RWPE2 (cell line): ENCODE results near the gene THRB.

Experiments used
- ATAC-seq: fragments of 200-7000 bp; cut with Tn5 transposase; 3 replicates; pipeline ENCODE4 v1.9.1; 2021; ENCODE audit warnings: low read depth
- DNase-seq: peaks from one replicate; pipeline ENCODE4 v3.0.0-alpha.2; 2020; ENCODE audit warnings: low spot score
- H3K27ac ChIP-seq: fragments of 450-650 bp; 2 replicates; pipeline ENCODE4 v1.5.1; 2017; ENCODE audit warnings: mild to moderate bottlenecking; ENCODE audit not compliant: poor library complexity, severe bottlenecking
- H3K27me3 ChIP-seq: fragments of 250-450 bp; sonication (Bioruptor Pico); 2 replicates; pipeline ENCODE4 v1.5.1; 2021; ENCODE audit warnings: mild to moderate bottlenecking, moderate library complexity; ENCODE audit not compliant: insufficient read depth, poor library complexity, severe bottlenecking
- H3K36me3 ChIP-seq: fragments of 250-450 bp; sonication (Bioruptor Pico); 2 replicates; pipeline ENCODE4 v1.5.1; 2020; ENCODE audit warnings: low read depth, mild to moderate bottlenecking, moderate library complexity
- H3K4me1 ChIP-seq: fragments of 250-450 bp; sonication (Bioruptor Pico); 2 replicates; pipeline ENCODE4 v1.5.1; 2021; ENCODE audit warnings: mild to moderate bottlenecking, moderate library complexity; ENCODE audit not compliant: insufficient read depth, poor library complexity, severe bottlenecking
- H3K4me3 ChIP-seq: fragments of 250-450 bp; sonication (Bioruptor Pico); 2 replicates; pipeline ENCODE4 v1.5.1; 2021; ENCODE audit warnings: mild to moderate bottlenecking, moderate library complexity; ENCODE audit not compliant: severe bottlenecking
- H3K9me3 ChIP-seq: fragments of 250-450 bp; sonication (Bioruptor Pico); 2 replicates; pipeline ENCODE4 v1.5.1; 2021; ENCODE audit warnings: mild to moderate bottlenecking, moderate library complexity; ENCODE audit not compliant: severe bottlenecking
- CTCF ChIP-seq: fragments of 450-650 bp; IDR thresholded peaks from one replicate; pipeline ENCODE4 v1.5.1; 2017; ENCODE audit warnings: mild to moderate bottlenecking, moderate library complexity; ENCODE audit not compliant: poor library complexity, severe bottlenecking

Gene THRB

GRCh38 chr3:24161841-24162240 lies 332.8 kb downstream of the THRB start:
- H3K27me3 ChIP-seq = no peaks in the 10 kb centered on the region
- H3K4me3 ChIP-seq = no peak overlapping the region
- no peaks in the 10 kb centered on the region for H3K36me3 ChIP-seq
- TF ChIP-seq CTCF = no peak
- ATAC-seq (no peak), DNase-seq (no peak)
- no peaks in the 10 kb centered on the region for H3K4me1 ChIP-seq
- no peak overlapping the region for H3K27ac ChIP-seq
- no peaks in the 10 kb centered on the region for H3K9me3 ChIP-seq

- no peaks in the 10 kb centered on the region for H3K4me1 ChIP-seq
- ATAC-seq (0 out of 3 replicates have a peak, but pooled peaks have one; percentile 36), DNase-seq (no peak)
- no peak overlapping the region for H3K27ac ChIP-seq
- no peaks in the 10 kb centered on the region for H3K27me3 ChIP-seq
- H3K36me3 ChIP-seq = no peaks in the 10 kb centered on the region
- no peaks in the 10 kb centered on the region for H3K9me3 ChIP-seq
- no peak for TF ChIP-seq CTCF
- H3K4me3 ChIP-seq = no peak overlapping the region
These were observed 334.1 kb downstream of the THRB start for GRCh38 chr3:24160424-24161095.

- ATAC-seq = no peak
- Histone ChIP-seq H3K27ac (no peak overlapping the region), H3K4me3 (no peak overlapping the region), H3K4me1 (no peaks in the 10 kb centered on the region), H3K36me3 (no peaks in the 10 kb centered on the region), H3K9me3 (no peaks in the 10 kb centered on the region), H3K27me3 (no peaks in the 10 kb centered on the region)
- DNase-seq = no peak
- no peak for TF ChIP-seq CTCF
These were observed 335.7 kb downstream of the THRB start for GRCh38 chr3:24158761-24159454.

- no peak overlapping the region for H3K4me3 ChIP-seq
- no peaks in the 10 kb centered on the region for H3K4me1 ChIP-seq
- no peaks in the 10 kb centered on the region for H3K36me3 ChIP-seq
- ATAC-seq (no peak), DNase-seq (no peak)
- no peak overlapping the region for H3K27ac ChIP-seq
- no peak for TF ChIP-seq CTCF
- no peaks in the 10 kb centered on the region for H3K27me3 ChIP-seq
- H3K9me3 ChIP-seq = no peaks in the 10 kb centered on the region
These were observed 337.5 kb downstream of the THRB start for GRCh38 chr3:24157106-24157505.

GRCh38 chr3:24156466-24156865 lies 338.2 kb downstream of the THRB start:
- no peaks in the 10 kb centered on the region for H3K9me3 ChIP-seq
- H3K36me3 ChIP-seq = no peaks in the 10 kb centered on the region
- no peaks in the 10 kb centered on the region for H3K27me3 ChIP-seq
- DNase-seq (no peak), ATAC-seq (peak; percentile 83)
- TF ChIP-seq CTCF = no peak
- no peak overlapping the region for H3K4me3 ChIP-seq
- H3K4me1 ChIP-seq = no peaks in the 10 kb centered on the region
- H3K27ac ChIP-seq = no peak overlapping the region
